HEK293 (cell line): Measurements from ENCODE around the gene DNAAF9.

Experiments
- EGR2 ChIP-seq: fragments of 450-650 bp; formaldehyde crosslinking; IDR thresholded peaks from 2 replicates; pipeline ENCODE4 v1.5.1; 2016; ENCODE audit warnings: low read depth, missing biosample characterization, missing genetic modification characterization
- GLIS2 ChIP-seq: fragments of 450-650 bp; formaldehyde crosslinking; IDR thresholded peaks from 2 replicates; pipeline ENCODE4 v1.5.1; 2016; ENCODE audit warnings: missing biosample characterization, missing genetic modification characterization
- PRDM6 ChIP-seq: fragments of 450-650 bp; formaldehyde crosslinking; IDR thresholded peaks from 2 replicates; pipeline ENCODE4 v1.5.1; 2017; ENCODE audit warnings: missing biosample characterization, missing genetic modification characterization
- SETDB1 ChIP-seq: IDR thresholded peaks from one replicate; pipeline ENCODE4 v1.6.1; 2017; ENCODE audit warnings: mild to moderate bottlenecking, low read length, moderate library complexity, mixed read lengths; ENCODE audit not compliant: insufficient read length
- SP2 ChIP-seq: fragments of 450-650 bp; formaldehyde crosslinking; IDR thresholded peaks from 2 replicates; pipeline ENCODE4 v1.5.1; 2016; ENCODE audit warnings: missing biosample characterization, missing genetic modification characterization
- YY1 ChIP-seq: fragments of 450-650 bp; formaldehyde crosslinking; IDR thresholded peaks from 2 replicates; pipeline ENCODE4 v1.5.1; 2018; ENCODE audit warnings: missing biosample characterization, missing genetic modification characterization
- ZBTB49 ChIP-seq: fragments of 450-650 bp; formaldehyde crosslinking; IDR thresholded peaks from 2 replicates; pipeline ENCODE4 v1.5.1; 2016; ENCODE audit warnings: missing biosample characterization, missing genetic modification characterization, low read depth
- ZFHX2 ChIP-seq: fragments of 450-650 bp; formaldehyde crosslinking; conservative IDR thresholded peaks from 2 replicates; pipeline ENCODE4 v1.5.1; 2016; ENCODE audit warnings: missing biosample characterization, missing genetic modification characterization
- ZNF138 ChIP-seq: fragments of 450-650 bp; formaldehyde crosslinking; IDR thresholded peaks from 2 replicates; pipeline ENCODE4 v1.5.1; 2016; ENCODE audit warnings: missing biosample characterization, missing genetic modification characterization, borderline replicate concordance
- ZNF175 ChIP-seq: fragments of 450-650 bp; formaldehyde crosslinking; IDR thresholded peaks from 2 replicates; pipeline ENCODE4 v1.5.1; 2016; ENCODE audit warnings: missing biosample characterization, missing genetic modification characterization
- ZNF19 ChIP-seq: fragments of 450-650 bp; formaldehyde crosslinking; IDR thresholded peaks from 2 replicates; pipeline ENCODE4; 2016; ENCODE audit warnings: missing biosample characterization, missing genetic modification characterization, low read depth
- ZNF239 ChIP-seq: fragments of 450-650 bp; formaldehyde crosslinking; IDR thresholded peaks from 2 replicates; pipeline ENCODE4 v1.5.1; 2016; ENCODE audit warnings: missing biosample characterization, missing genetic modification characterization
- ZNF248 ChIP-seq: fragments of 450-650 bp; formaldehyde crosslinking; IDR thresholded peaks from 2 replicates; pipeline ENCODE4 v1.5.1; 2017; ENCODE audit warnings: missing biosample characterization, missing genetic modification characterization
- ZNF280C ChIP-seq: fragments of 450-650 bp; formaldehyde crosslinking; IDR thresholded peaks from 2 replicates; pipeline ENCODE4 v1.5.1; 2016; ENCODE audit warnings: missing biosample characterization, missing genetic modification characterization
- ZNF350 ChIP-seq: fragments of 450-650 bp; formaldehyde crosslinking; IDR thresholded peaks from 2 replicates; pipeline ENCODE4 v1.5.0; 2017; ENCODE audit warnings: missing biosample characterization, mild to moderate bottlenecking, missing genetic modification characterization
- ZNF423 ChIP-seq: fragments of 450-650 bp; formaldehyde crosslinking; IDR thresholded peaks from 2 replicates; pipeline ENCODE4 v1.5.1; 2016; ENCODE audit warnings: missing biosample characterization, missing genetic modification characterization
- ZNF426 ChIP-seq: fragments of 450-650 bp; formaldehyde crosslinking; IDR thresholded peaks from 2 replicates; pipeline ENCODE4 v1.5.1; 2017; ENCODE audit warnings: missing biosample characterization, missing genetic modification characterization, mild to moderate bottlenecking, inconsistent platforms, moderate library complexity
- ZNF544 ChIP-seq: fragments of 450-650 bp; formaldehyde crosslinking; IDR thresholded peaks from 2 replicates; pipeline ENCODE4 v1.5.0; 2017; ENCODE audit warnings: missing biosample characterization, missing genetic modification characterization
- ZNF555 ChIP-seq: fragments of 450-650 bp; formaldehyde crosslinking; conservative IDR thresholded peaks from 2 replicates; pipeline ENCODE4 v1.5.1; 2017; ENCODE audit warnings: missing biosample characterization, mild to moderate bottlenecking, missing genetic modification characterization, inconsistent platforms
- ZNF558 ChIP-seq: fragments of 450-650 bp; formaldehyde crosslinking; IDR thresholded peaks from 2 replicates; pipeline ENCODE4 v1.5.1; 2016; ENCODE audit warnings: missing biosample characterization, missing genetic modification characterization
- ZNF623 ChIP-seq: fragments of 450-650 bp; formaldehyde crosslinking; IDR thresholded peaks from 2 replicates; pipeline ENCODE4 v1.5.1; 2016; ENCODE audit warnings: missing biosample characterization, missing genetic modification characterization
- ZNF660 ChIP-seq: fragments of 450-650 bp; IDR thresholded peaks from 2 replicates; pipeline ENCODE4 v1.5.1; 2018; ENCODE audit warnings: missing biosample characterization, mild to moderate bottlenecking, missing genetic modification characterization
- ZNF768 ChIP-seq: fragments of 450-650 bp; formaldehyde crosslinking; IDR thresholded peaks from 2 replicates; pipeline ENCODE4 v1.5.1; 2018; ENCODE audit warnings: missing biosample characterization, mild to moderate bottlenecking, missing genetic modification characterization
- ZNF792 ChIP-seq: fragments of 450-650 bp; formaldehyde crosslinking; IDR thresholded peaks from 2 replicates; pipeline ENCODE4 v1.5.1; 2016; ENCODE audit warnings: missing biosample characterization, missing genetic modification characterization
- ZSCAN16 ChIP-seq: fragments of 450-650 bp; formaldehyde crosslinking; IDR thresholded peaks from 2 replicates; pipeline ENCODE4 v1.5.1; 2016; ENCODE audit warnings: missing biosample characterization, missing genetic modification characterization
- TF ChIP-seq, protein P1 (sequence below): fragments of 450-650 bp; formaldehyde crosslinking; IDR thresholded peaks from 2 replicates; pipeline ENCODE4 v1.5.1; 2016; ENCODE audit warnings: missing biosample characterization, missing genetic modification characterization
- TF ChIP-seq, protein P2 (sequence below): fragments of 450-650 bp; formaldehyde crosslinking; IDR thresholded peaks from 2 replicates; pipeline ENCODE4 v1.5.1; 2017; ENCODE audit warnings: missing biosample characterization, missing genetic modification characterization
- TF ChIP-seq, protein P3 (sequence below): fragments of 450-650 bp; formaldehyde crosslinking; IDR thresholded peaks from 2 replicates; pipeline ENCODE4 v1.5.1; 2016; ENCODE audit warnings: missing biosample characterization, missing genetic modification characterization
- TF ChIP-seq, protein P4 (sequence below): fragments of 450-650 bp; formaldehyde crosslinking; IDR thresholded peaks from 2 replicates; pipeline ENCODE4 v1.5.1; 2017; ENCODE audit warnings: missing biosample characterization, mild to moderate bottlenecking, missing genetic modification characterization, moderate library complexity

DNAAF9 gene

DNA sequence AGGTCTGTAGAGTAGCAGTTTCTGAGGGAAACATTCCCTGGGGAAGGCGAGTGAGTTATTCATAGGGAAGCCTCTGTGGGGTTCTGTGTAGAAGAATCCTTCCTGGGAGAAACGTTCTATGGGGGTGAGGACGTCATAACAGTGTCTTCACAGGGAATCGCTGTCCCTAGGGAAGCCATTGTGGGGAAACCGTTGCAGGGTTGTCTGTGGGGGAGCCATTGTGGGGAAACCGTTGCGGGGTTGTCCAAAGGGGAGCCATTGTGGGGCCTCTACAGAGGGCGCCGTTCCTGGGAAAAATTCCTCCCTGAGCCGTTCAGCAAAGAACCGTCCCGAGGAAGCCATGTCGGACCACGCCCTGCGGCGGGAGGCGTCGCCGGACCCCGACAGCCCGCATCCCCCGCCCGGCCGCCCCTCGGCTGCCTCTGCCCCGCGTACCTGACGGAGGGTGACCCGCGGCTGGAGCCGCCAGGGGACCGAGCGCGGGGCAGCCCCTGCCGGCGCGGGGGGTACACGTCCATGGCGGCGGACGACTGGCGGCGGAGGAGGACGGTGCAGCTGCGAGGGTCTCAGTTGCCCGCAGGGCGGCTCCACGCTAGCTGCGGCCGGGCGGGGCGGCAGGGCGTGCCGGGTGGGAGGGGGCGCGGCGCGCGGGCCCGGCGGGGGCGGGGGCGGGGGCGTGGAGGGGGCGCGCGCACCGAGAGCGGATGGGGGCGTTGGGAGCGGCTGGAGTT, at the start of gene DNAAF9 (continued):
- TF ChIP-seq ZNF558 (tag by site-specific recombination): no peak
- no peak for TF ChIP-seq ZNF555
- 0 out of 2 replicates have a peak, but pooled peaks have one; percentile 47 for TF ChIP-seq ZNF660 (tag by site-specific recombination)
- no peak for TF ChIP-seq ZFHX2 (tag by site-specific recombination)
- TF ChIP-seq, protein P1, sequence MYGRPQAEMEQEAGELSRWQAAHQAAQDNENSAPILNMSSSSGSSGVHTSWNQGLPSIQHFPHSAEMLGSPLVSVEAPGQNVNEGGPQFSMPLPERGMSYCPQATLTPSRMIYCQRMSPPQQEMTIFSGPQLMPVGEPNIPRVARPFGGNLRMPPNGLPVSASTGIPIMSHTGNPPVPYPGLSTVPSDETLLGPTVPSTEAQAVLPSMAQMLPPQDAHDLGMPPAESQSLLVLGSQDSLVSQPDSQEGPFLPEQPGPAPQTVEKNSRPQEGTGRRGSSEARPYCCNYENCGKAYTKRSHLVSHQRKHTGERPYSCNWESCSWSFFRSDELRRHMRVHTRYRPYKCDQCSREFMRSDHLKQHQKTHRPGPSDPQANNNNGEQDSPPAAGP (tag by site-specific recombination): no peak
- no peak for TF ChIP-seq ZNF792
- TF ChIP-seq ZNF423 (tag by site-specific recombination): no peak
- TF ChIP-seq ZNF248: no peak
- no peak for TF ChIP-seq PRDM6 (tag by site-specific recombination)
- no peak for TF ChIP-seq ZNF19
- no peak for TF ChIP-seq ZNF426
- no peak for TF ChIP-seq ZNF768 (tag by site-specific recombination)
- TF ChIP-seq ZBTB49 (tag by site-specific recombination): no peak
- no peak for TF ChIP-seq EGR2 (tag by site-specific recombination)
- no peak for TF ChIP-seq ZSCAN16 (tag by site-specific recombination)
- no peak for TF ChIP-seq ZNF175 (tag by site-specific recombination)
- TF ChIP-seq SETDB1: no peak
- TF ChIP-seq, protein P2, sequence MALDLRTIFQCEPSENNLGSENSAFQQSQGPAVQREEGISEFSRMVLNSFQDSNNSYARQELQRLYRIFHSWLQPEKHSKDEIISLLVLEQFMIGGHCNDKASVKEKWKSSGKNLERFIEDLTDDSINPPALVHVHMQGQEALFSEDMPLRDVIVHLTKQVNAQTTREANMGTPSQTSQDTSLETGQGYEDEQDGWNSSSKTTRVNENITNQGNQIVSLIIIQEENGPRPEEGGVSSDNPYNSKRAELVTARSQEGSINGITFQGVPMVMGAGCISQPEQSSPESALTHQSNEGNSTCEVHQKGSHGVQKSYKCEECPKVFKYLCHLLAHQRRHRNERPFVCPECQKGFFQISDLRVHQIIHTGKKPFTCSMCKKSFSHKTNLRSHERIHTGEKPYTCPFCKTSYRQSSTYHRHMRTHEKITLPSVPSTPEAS: no peak
- TF ChIP-seq GLIS2: peak; percentile 87
- no peak for TF ChIP-seq ZNF544
- TF ChIP-seq YY1: peak; percentile 85
- no peak for TF ChIP-seq SP2
- TF ChIP-seq ZNF239 (tag by site-specific recombination): no peak
- TF ChIP-seq, protein P3, sequence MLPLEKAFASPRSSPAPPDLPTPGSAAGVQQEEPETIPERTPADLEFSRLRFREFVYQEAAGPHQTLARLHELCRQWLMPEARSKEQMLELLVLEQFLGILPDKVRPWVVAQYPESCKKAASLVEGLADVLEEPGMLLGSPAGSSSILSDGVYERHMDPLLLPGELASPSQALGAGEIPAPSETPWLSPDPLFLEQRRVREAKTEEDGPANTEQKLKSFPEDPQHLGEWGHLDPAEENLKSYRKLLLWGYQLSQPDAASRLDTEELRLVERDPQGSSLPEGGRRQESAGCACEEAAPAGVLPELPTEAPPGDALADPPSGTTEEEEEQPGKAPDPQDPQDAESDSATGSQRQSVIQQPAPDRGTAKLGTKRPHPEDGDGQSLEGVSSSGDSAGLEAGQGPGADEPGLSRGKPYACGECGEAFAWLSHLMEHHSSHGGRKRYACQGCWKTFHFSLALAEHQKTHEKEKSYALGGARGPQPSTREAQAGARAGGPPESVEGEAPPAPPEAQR: no peak
- TF ChIP-seq ZNF280C (tag by site-specific recombination): no peak
- TF ChIP-seq ZNF138: no peak
- TF ChIP-seq ZNF350 (tag by site-specific recombination): no peak
- TF ChIP-seq ZNF623 (tag by site-specific recombination): no peak
- TF ChIP-seq, protein P4, sequence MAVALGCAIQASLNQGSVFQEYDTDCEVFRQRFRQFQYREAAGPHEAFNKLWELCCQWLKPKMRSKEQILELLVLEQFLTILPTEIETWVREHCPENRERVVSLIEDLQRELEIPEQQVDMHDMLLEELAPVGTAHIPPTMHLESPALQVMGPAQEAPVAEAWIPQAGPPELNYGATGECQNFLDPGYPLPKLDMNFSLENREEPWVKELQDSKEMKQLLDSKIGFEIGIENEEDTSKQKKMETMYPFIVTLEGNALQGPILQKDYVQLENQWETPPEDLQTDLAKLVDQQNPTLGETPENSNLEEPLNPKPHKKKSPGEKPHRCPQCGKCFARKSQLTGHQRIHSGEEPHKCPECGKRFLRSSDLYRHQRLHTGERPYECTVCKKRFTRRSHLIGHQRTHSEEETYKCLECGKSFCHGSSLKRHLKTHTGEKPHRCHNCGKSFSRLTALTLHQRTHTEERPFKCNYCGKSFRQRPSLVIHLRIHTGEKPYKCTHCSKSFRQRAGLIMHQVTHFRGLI (tag by site-specific recombination): no peak
